HFFc6 (cell line): ENCODE results near the gene ZNF408. TPM values are rescaled to one million over a fixed set of nuclear protein-coding genes. Genes with fewer than 3 reads are reported as not detected.

Experiments
- DNase-seq: peaks from one replicate; pipeline ENCODE4 v3.0.0-alpha.2; 2018
- H3K27ac Mint-ChIP-seq: 2 replicates; pipeline ENCODE4 v1.8.0; 2020; ENCODE audit warnings: mild to moderate bottlenecking, mixed read lengths
- H3K27me3 Mint-ChIP-seq: 2 replicates; pipeline ENCODE4 v1.8.0; 2021; ENCODE audit warnings: mild to moderate bottlenecking, moderate library complexity, mixed read lengths; ENCODE audit not compliant: insufficient read depth
- H3K36me3 Mint-ChIP-seq: 2 replicates; pipeline ENCODE4 v1.8.0; 2021; ENCODE audit warnings: low read depth, mixed read lengths
- H3K4me1 Mint-ChIP-seq: 2 replicates; pipeline ENCODE4 v1.8.0; 2020; ENCODE audit warnings: low read depth, mixed read lengths
- H3K4me3 Mint-ChIP-seq: 2 replicates; pipeline ENCODE4 v1.8.0; 2020; ENCODE audit warnings: mild to moderate bottlenecking, moderate library complexity, mixed read lengths
- H3K9me3 Mint-ChIP-seq: 2 replicates; pipeline ENCODE4 v1.8.0; 2020; ENCODE audit warnings: mild to moderate bottlenecking, mixed read lengths
- total RNA-seq, 6 experiments: library from RNA; stranded (reverse); fragmentation: NEBNext Ultra II Directional; extraction: Animal tissue kit (Norgen Biotek cat#: 25700); gene quantifications; 2 replicates in 1 of 6; 3 replicates in 5 of 6; pipeline ENCODE4 v1.2.3, GENCODE V29; 2021
- TF ChIP-seq, protein P1 (sequence below): fragments of 200-600 bp; sonication (generic); IDR thresholded peaks from 2 replicates; pipeline ENCODE4 v1.5.0; 2021; ENCODE audit warnings: antibody characterized with exemption, mild to moderate bottlenecking

ZNF408 gene
- total RNA-seq, 6 experiments from 2014 or later = 7.6 to 12.3 (median 9.0) TPM

DNA sequence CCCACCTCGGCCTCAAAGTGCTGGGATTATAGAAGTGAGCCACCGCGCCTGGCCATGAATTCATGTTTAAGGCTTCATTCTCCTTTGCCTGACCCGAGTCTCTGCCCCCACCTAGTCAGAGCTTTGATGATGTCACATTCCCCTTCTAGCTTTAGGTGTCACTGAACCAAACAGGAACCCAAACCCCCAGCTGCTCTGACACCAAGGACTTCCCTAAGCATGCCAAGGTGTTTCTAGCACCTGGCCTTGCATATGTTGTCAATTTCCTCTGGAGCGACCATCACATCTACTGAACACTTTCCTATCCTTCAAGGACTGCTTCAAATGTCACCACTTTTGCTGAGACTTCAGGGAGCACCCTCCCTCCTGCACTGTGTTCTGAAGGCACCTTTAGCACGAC is 20.5 kb downstream of the ZNF408 start:
- H3K9me3 Mint-ChIP-seq = no peaks in the 10 kb centered on the region
- no peak overlapping the region for H3K27ac Mint-ChIP-seq
- H3K4me3 Mint-ChIP-seq = no peak overlapping the region
- no peak for DNase-seq
- H3K4me1 Mint-ChIP-seq = no peaks in the 10 kb centered on the region
- peaks cover 3% of the 10 kb centered on the region for H3K27me3 Mint-ChIP-seq
- no peaks in the 10 kb centered on the region for H3K36me3 Mint-ChIP-seq
- TF ChIP-seq, protein P1, sequence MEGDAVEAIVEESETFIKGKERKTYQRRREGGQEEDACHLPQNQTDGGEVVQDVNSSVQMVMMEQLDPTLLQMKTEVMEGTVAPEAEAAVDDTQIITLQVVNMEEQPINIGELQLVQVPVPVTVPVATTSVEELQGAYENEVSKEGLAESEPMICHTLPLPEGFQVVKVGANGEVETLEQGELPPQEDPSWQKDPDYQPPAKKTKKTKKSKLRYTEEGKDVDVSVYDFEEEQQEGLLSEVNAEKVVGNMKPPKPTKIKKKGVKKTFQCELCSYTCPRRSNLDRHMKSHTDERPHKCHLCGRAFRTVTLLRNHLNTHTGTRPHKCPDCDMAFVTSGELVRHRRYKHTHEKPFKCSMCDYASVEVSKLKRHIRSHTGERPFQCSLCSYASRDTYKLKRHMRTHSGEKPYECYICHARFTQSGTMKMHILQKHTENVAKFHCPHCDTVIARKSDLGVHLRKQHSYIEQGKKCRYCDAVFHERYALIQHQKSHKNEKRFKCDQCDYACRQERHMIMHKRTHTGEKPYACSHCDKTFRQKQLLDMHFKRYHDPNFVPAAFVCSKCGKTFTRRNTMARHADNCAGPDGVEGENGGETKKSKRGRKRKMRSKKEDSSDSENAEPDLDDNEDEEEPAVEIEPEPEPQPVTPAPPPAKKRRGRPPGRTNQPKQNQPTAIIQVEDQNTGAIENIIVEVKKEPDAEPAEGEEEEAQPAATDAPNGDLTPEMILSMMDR = no peak

DNA sequence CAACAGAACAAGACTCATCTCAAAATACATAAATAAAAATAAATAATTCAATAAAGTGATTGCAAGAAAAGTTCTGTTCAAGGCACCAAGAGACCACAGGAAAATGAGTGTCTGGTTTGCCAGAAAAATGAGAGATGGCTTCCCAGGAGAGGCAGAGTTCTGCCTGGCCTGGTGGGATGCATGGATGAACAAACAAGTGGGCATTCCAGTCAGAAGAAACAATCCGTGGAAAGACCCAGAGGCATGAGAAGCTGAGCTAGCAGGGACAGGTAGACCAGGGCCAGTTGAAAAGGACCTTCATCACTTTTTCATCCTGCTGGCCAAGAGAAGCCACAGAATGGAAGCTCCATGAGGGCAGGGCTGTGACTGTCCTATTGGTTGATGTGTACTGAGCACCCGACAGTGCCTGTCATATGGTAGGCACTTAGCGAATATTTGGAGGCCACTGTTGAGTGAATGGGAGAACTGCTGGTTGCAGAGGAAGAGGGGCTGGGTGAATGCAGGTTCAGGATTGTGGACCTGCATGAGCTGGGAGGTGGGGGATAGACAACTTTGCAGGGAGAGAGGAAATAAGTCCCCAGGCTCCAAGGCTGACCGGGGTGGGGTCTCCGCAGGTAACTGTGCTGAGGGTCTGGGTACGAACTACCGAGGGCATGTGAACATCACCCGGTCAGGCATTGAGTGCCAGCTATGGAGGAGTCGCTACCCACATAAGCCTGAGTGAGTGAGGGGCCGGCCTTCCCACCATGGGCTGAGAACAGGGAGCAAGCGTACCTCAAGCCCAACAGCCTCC is 21.9 kb downstream of the ZNF408 start:
- TF ChIP-seq, protein P1 = no peak

DNA sequence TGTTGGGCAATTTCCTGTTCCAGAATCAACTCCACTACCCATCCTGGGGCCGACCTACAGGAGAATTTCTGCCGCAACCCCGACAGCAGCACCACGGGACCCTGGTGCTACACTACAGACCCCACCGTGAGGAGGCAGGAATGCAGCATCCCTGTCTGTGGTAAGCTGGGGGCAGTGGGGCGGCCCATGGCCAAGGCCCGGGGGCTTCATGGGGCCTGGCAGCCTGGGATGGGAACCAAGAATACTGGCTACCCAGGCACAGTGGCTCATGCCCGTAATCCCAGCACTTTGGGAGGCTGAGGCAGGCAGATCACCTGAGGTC is 22.5 kb downstream of the ZNF408 start:
- Mint-ChIP-seq H3K27me3 (peaks cover 4% of the 10 kb centered on the region), H3K4me1 (no peaks in the 10 kb centered on the region), H3K9me3 (no peaks in the 10 kb centered on the region), H3K4me3 (no peak overlapping the region), H3K36me3 (no peaks in the 10 kb centered on the region), H3K27ac (no peak overlapping the region)
- no peak for DNase-seq
- TF ChIP-seq, protein P1 = no peak

More for the DNA sequence above, 21.9 kb downstream of the ZNF408 start:
- H3K9me3 Mint-ChIP-seq = no peaks in the 10 kb centered on the region
- no peak overlapping the region for H3K4me3 Mint-ChIP-seq
- no peaks in the 10 kb centered on the region for H3K4me1 Mint-ChIP-seq
- no peaks in the 10 kb centered on the region for H3K36me3 Mint-ChIP-seq
- DNase-seq = no peak
- no peak overlapping the region for H3K27ac Mint-ChIP-seq
- H3K27me3 Mint-ChIP-seq = peaks cover 4% of the 10 kb centered on the region

DNA sequence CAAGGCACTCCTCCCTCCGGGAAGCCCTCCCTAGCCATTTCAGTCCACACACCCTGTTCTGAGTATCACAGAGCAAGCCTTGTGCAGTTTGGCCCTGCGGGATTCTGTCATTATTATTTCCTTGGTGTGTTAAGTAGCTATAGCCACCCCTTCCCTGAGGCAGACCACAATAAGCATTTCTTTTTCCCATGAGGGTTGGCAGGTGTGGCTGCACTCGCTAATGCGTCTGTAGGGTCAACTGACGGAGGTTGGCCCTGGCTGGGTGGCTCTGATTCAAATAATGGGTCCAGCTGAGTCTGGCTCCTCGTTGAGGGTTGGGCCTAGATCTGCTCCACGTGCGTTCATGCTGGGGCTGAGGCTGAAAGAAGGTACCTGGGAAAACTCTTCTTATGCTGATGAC is 23.3 kb downstream of the ZNF408 start:
- no peaks in the 10 kb centered on the region for H3K4me1 Mint-ChIP-seq
- no peak for DNase-seq
- H3K4me3 Mint-ChIP-seq = no peak overlapping the region
- H3K27ac Mint-ChIP-seq = no peak overlapping the region
- no peaks in the 10 kb centered on the region for H3K36me3 Mint-ChIP-seq
- TF ChIP-seq, protein P1 = no peak
- peaks cover 4% of the 10 kb centered on the region for H3K27me3 Mint-ChIP-seq
- no peaks in the 10 kb centered on the region for H3K9me3 Mint-ChIP-seq

DNA sequence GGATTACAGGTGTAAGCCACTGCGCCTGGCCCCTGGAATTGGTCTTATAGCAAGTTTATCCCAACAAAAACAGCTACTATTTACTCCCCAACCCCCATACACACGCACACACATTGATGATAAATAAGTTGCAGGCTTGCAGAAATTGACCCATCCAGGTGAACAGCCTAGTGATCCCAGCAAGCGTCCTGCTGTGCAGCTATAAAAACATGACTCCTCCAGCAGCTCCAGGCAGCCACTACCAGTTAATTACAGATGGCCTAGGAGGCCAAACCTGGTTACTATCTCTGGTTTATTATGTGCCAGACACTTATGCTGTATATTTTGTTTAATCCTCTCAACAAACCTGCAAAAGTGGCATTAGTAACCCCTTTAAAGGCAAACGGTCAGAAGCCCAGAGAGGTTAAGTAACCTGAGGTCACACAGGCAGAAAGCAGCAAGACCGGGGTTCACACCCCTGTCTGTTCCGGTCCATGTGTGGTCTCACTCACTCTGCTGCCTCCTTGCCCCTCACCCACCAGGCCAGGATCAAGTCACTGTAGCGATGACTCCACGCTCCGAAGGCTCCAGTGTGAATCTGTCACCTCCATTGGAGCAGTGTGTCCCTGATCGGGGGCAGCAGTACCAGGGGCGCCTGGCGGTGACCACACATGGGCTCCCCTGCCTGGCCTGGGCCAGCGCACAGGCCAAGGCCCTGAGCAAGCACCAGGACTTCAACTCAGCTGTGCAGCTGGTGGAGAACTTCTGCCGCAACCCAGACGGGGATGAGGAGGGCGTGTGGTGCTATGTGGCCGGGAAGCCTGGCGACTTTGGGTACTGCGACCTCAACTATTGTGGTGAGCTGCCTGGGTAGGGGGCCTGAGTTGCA is 24.7 kb downstream of the ZNF408 start:
- Mint-ChIP-seq H3K9me3 (no peaks in the 10 kb centered on the region), H3K27ac (no peak overlapping the region), H3K4me1 (no peaks in the 10 kb centered on the region), H3K4me3 (no peak overlapping the region), H3K27me3 (peaks cover 4% of the 10 kb centered on the region), H3K36me3 (0 out of 2 replicates have a peak, but pooled peaks cover 4% of the 10 kb centered on the region)
- DNase-seq = no peak
- TF ChIP-seq, protein P1 = no peak
